Measurements from ENCODE around the gene NAGS. TPM values are rescaled to one million over a fixed set of nuclear protein-coding genes. Genes with fewer than 3 reads are reported as not detected.
"Not testable (repeated sequence)": the region's sequence is repeated elsewhere in the genome, so short reads cannot be mapped to it uniquely, and the experiment has no call there.

The NAGS gene
- total RNA-seq, 2 donors from 2014 or later: 0.92 TPM; not detected in 1

GRCh38 chr17:44043272-44043696, 38.9 kb downstream of the NAGS start:
- Histone ChIP-seq H3K9me3 (no peaks in the 10 kb centered on the region), H3K27me3 (replicated peaks; ENCODE audit: insufficient read depth) (no peaks in the 10 kb centered on the region), H3K4me1 (ENCODE audit: control insufficient read depth in 1 of 2, low read depth in 2 of 2) (peaks cover 21 to 33% of the 10 kb centered on the region in 2 donors), H3K27ac (peak overlapping the region in 1 of 2 donors; percentile 48), H3K36me3 (peaks cover 9% of the 10 kb centered on the region), H3K4me3 (no peak overlapping the region)
- ATAC-seq (ENCODE audit: insufficient number of reproducible peaks, low FRiP score, low read depth): no peak
- no peak for TF ChIP-seq CTCF (IDR thresholded peaks at IDR 0.05)
- DNase-seq (ENCODE audit: low spot score): no peak

GRCh38 chr17:44044071-44044470, 39.6 kb downstream of the NAGS start:
- no peak for DNase-seq (ENCODE audit: low spot score)
- H3K27ac ChIP-seq: no peak overlapping the region
- H3K4me3 ChIP-seq: no peak overlapping the region
- peaks cover 8% of the 10 kb centered on the region for H3K36me3 ChIP-seq
- no peaks in the 10 kb centered on the region for H3K9me3 ChIP-seq
- no peaks in the 10 kb centered on the region for H3K27me3 ChIP-seq (replicated peaks; ENCODE audit: insufficient read depth)
- no peak for ATAC-seq (ENCODE audit: insufficient number of reproducible peaks, low FRiP score, low read depth)
- H3K4me1 ChIP-seq (ENCODE audit: control insufficient read depth in 1 of 2, low read depth in 2 of 2): peaks cover 21 to 33% of the 10 kb centered on the region in 2 donors
- no peak for TF ChIP-seq CTCF (IDR thresholded peaks at IDR 0.05)

GRCh38 chr17:44045486-44045885, 41.1 kb downstream of the NAGS start:
- Histone ChIP-seq H3K9me3 (no peaks in the 10 kb centered on the region), H3K4me1 (ENCODE audit: control insufficient read depth in 1 of 2, low read depth in 2 of 2) (peaks cover 13 to 25% of the 10 kb centered on the region in 2 donors), H3K36me3 (peaks cover 19% of the 10 kb centered on the region), H3K4me3 (no peak overlapping the region), H3K27me3 (replicated peaks; ENCODE audit: insufficient read depth) (no peaks in the 10 kb centered on the region), H3K27ac (no peak overlapping the region)
- ATAC-seq (ENCODE audit: insufficient number of reproducible peaks, low FRiP score, low read depth) (no peak), DNase-seq (ENCODE audit: low spot score) (no peak)
- no peak for TF ChIP-seq CTCF (IDR thresholded peaks at IDR 0.05)

- ATAC-seq (ENCODE audit: insufficient number of reproducible peaks, low FRiP score, low read depth); H3K27me3 ChIP-seq (replicated peaks; ENCODE audit: insufficient read depth); H3K27ac ChIP-seq; DNase-seq (ENCODE audit: low spot score); H3K4me3 ChIP-seq; H3K9me3 ChIP-seq: not testable (repeated sequence)
- Histone ChIP-seq H3K36me3 (peaks cover 29% of the 10 kb centered on the region), H3K4me1 (ENCODE audit: control insufficient read depth in 1 of 2, low read depth in 2 of 2) (peaks cover 9 to 12% of the 10 kb centered on the region in 2 donors)
Measured at GRCh38 chr17:44046893-44047292, 42.5 kb downstream of the NAGS start.

- Histone ChIP-seq H3K4me1 (ENCODE audit: control insufficient read depth in 1 of 2, low read depth in 2 of 2) (peaks cover 0 to 5% of the 10 kb centered on the region in 2 donors), H3K4me3 (no peak overlapping the region), H3K9me3 (no peaks in the 10 kb centered on the region), H3K27ac (no peak overlapping the region), H3K27me3 (replicated peaks; ENCODE audit: insufficient read depth) (no peaks in the 10 kb centered on the region), H3K36me3 (peaks cover 40% of the 10 kb centered on the region)
- no peak for DNase-seq (ENCODE audit: low spot score)
- TF ChIP-seq CTCF (IDR thresholded peaks at IDR 0.05): no peak
- no peak for ATAC-seq (ENCODE audit: insufficient number of reproducible peaks, low FRiP score, low read depth)
Measured at GRCh38 chr17:44049294-44050060, 45.1 kb downstream of the NAGS start.
